Uterus (tissue), 2 donors: Measurements from ENCODE around the gene SHC4.

Experiments used
- CTCF ChIP-seq, 4 experiments: fragments of 200-600 bp in 2 of 4; fragments of 450-650 bp in 2 of 4; sonication (generic) in 2 of 4; IDR thresholded peaks; one replicate each; pipeline ENCODE4 v1.5.1; 2016 to 2019; ENCODE audit warnings: antibody characterized with exemption in 4 of 4, mild to moderate bottlenecking in 2 of 4, moderate library complexity in 1 of 4
- POLR2A ChIP-seq, 2 donors: fragments of 450-650 bp; IDR thresholded peaks; one replicate each; pipeline ENCODE4 v1.6.1; 2016; ENCODE audit warnings: antibody characterized with exemption in 2 of 2, mild to moderate bottlenecking in 1 of 2, moderate library complexity in 1 of 2

- no peak for TF ChIP-seq CTCF (IDR thresholded peaks at IDR 0.05)
- TF ChIP-seq POLR2A (IDR thresholded peaks at IDR 0.05): no peak
These were observed 165.4 kb downstream of the SHC4 start for GRCh38 chr15:48798319-48798718.
